AG04450 (cell line): ENCODE measurements around the gene CPOX. TPM values are rescaled to one million over a fixed set of nuclear protein-coding genes. Genes with fewer than 3 reads are reported as not detected.

ENCODE experiments used
- CTCF ChIA-PET: fragments of 300-600, 350-600 bp; formaldehyde crosslinking; extraction: SDS; loops from one replicate; lab custom pipeline; 2022; ENCODE audit warnings: antibody characterized with exemption, inconsistent platforms; lab: Charles Lee
- POLR2A ChIA-PET: fragments of 350-600 bp; formaldehyde crosslinking; extraction: SDS; loops from one replicate; lab custom pipeline; 2021; ENCODE audit warnings: antibody characterized with exemption, inconsistent platforms; lab: Yijun Ruan, JAX
- DNase-seq: peaks from one replicate; pipeline ENCODE4 v3.0.0-alpha.2; 2011; ENCODE audit warnings: low read depth, low spot score
- H3K27ac ChIP-seq: one replicate; pipeline ENCODE4 v1.5.1; 2012; ENCODE audit warnings: low read depth, low read length, control low read depth
- H3K27me3 ChIP-seq: one replicate; pipeline ENCODE4 v1.6.0; 2012; ENCODE audit warnings: low read length; ENCODE audit not compliant: control insufficient read depth, insufficient read depth
- H3K4me3 ChIP-seq: 2 replicates; pipeline ENCODE4 v1.5.1; 2011; ENCODE audit warnings: mild to moderate bottlenecking, low read depth, low read length, control low read depth
- H3K9me3 ChIP-seq: 2 replicates; pipeline ENCODE4 v1.5.1; 2012; ENCODE audit warnings: low read length; ENCODE audit not compliant: control insufficient read depth, insufficient read depth
- CTCF ChIP-seq: IDR thresholded peaks from 2 replicates; pipeline ENCODE4 v1.5.1; 2011; ENCODE audit warnings: low read depth, low read length, control low read depth, inconsistent platforms
- polyA plus RNA-seq: library from polyadenylated mRNA; depleted of rRNA; stranded (reverse); fragments of >200 nt; gene quantifications from 2 replicates; pipeline ENCODE4 v1.2.3, GENCODE V29; 2011

CPOX gene
- polyA plus RNA-seq, 1 experiment, result 19.6 TPM

- DNase-seq, result no peak
- Histone ChIP-seq H3K27ac (no peak overlapping the region), H3K4me3 (no peak overlapping the region), H3K9me3 (no peaks in the 10 kb centered on the region), H3K27me3 (no peaks in the 10 kb centered on the region)
- TF ChIP-seq CTCF, result no peak
- ChIA-PET CTCF (interaction anchor here (0.7 kb wide), 1 partner anchor 9 kb away, joined by 3 read pairs; no protein-coding TSS in a partner anchor), POLR2A (no interaction called here)
These were observed 11.9 kb downstream of the CPOX start for GRCh38 chr3:98581474-98581873.

GRCh38 chr3:98580401-98581386 lies 12.7 kb downstream of the CPOX start:
- no peaks in the 10 kb centered on the region for H3K27me3 ChIP-seq
- no peak overlapping the region for H3K4me3 ChIP-seq
- CTCF ChIA-PET, result interaction anchor here (0.7 kb wide), 1 partner anchor 9 kb away, joined by 3 read pairs; no protein-coding TSS in a partner anchor
- no peak for DNase-seq
- POLR2A ChIA-PET, result no interaction called here
- H3K9me3 ChIP-seq, result no peaks in the 10 kb centered on the region
- no peak for TF ChIP-seq CTCF
- H3K27ac ChIP-seq, result no peak overlapping the region

- TF ChIP-seq CTCF, result no peak
- ChIA-PET POLR2A (no interaction called here), CTCF (interaction anchor here (0.9 kb wide), 1 partner anchor 11 kb away, joined by 3 read pairs; no protein-coding TSS in a partner anchor)
- no peaks in the 10 kb centered on the region for H3K9me3 ChIP-seq
- H3K27me3 ChIP-seq, result no peaks in the 10 kb centered on the region
- H3K27ac ChIP-seq, result no peak overlapping the region
- no peak for DNase-seq
- no peak overlapping the region for H3K4me3 ChIP-seq
These were observed 16.1 kb downstream of the CPOX start for GRCh38 chr3:98577178-98577895.

- Histone ChIP-seq H3K27me3 (no peaks in the 10 kb centered on the region), H3K4me3 (no peak overlapping the region), H3K27ac (no peak overlapping the region), H3K9me3 (no peaks in the 10 kb centered on the region)
- CTCF ChIA-PET, result interaction anchor here (0.7 to 2.6 kb wide), 6 partner anchors 11 to 536 kb away, joined by 3 to 11 read pairs (median 3); no protein-coding TSS in a partner anchor
- POLR2A ChIA-PET, result no interaction called here
- no peak for TF ChIP-seq CTCF
- no peak for DNase-seq
These were observed 19.3 kb downstream of the CPOX start for GRCh38 chr3:98574132-98574531.
